OCI-LY7 (cell line): Measurements from ENCODE around the gene NDEL1.

ENCODE experiments used
- EZH2phosphoT487 ChIP-seq: fragments of 200-600 bp; sonication (generic); IDR thresholded peaks from 2 replicates; pipeline ENCODE4 v1.6.1; 2018; ENCODE audit warnings: low read depth, borderline replicate concordance, mild to moderate bottlenecking, mixed run types, antibody characterized with exemption, low read length, moderate library complexity, mixed read lengths
- TF ChIP-seq, protein P1 (sequence below): fragments of 200-600 bp; sonication (generic); conservative IDR thresholded peaks from 2 replicates; pipeline ENCODE4 v1.5.1; 2014; ENCODE audit warnings: mild to moderate bottlenecking, antibody characterized with exemption, low read length, moderate library complexity, mixed read lengths

DNA sequence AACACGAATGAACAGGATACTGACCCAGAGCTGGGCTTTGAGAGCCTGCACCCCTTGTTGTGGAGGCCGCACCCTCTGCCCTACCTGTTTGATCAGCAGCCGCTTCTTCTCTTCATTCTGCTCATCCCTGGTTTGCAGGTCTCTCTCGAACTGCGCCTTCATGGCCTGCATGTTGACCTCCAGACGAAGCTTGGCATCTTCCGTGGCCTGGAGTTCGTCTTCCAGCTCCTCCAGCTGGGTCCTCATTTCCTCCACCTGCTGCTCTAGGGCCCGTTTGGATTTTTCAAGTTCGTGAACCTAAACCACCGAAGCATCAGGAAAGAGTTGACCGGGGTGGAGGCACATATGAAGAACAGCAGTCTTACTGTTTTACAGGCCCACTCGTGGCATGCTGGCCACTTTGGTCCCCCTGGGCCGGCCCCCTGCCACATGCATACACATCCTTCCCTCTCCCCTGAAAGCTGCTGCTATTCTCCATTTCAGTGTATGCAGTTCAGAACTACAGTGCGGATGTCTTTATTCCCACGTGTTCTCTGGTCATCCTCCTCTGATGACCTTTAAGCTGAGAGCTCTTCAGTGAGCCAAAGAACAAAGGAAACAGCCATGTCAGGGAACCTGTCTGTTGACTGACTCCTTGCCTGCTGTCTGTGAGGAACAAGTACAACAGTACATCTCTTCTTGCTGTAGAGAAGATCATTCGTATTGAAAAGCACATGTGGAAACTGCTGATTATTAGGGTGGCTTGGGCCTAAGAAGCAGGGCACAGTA, 54.8 kb downstream of the NDEL1 start:
- TF ChIP-seq, protein P1, sequence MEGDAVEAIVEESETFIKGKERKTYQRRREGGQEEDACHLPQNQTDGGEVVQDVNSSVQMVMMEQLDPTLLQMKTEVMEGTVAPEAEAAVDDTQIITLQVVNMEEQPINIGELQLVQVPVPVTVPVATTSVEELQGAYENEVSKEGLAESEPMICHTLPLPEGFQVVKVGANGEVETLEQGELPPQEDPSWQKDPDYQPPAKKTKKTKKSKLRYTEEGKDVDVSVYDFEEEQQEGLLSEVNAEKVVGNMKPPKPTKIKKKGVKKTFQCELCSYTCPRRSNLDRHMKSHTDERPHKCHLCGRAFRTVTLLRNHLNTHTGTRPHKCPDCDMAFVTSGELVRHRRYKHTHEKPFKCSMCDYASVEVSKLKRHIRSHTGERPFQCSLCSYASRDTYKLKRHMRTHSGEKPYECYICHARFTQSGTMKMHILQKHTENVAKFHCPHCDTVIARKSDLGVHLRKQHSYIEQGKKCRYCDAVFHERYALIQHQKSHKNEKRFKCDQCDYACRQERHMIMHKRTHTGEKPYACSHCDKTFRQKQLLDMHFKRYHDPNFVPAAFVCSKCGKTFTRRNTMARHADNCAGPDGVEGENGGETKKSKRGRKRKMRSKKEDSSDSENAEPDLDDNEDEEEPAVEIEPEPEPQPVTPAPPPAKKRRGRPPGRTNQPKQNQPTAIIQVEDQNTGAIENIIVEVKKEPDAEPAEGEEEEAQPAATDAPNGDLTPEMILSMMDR = no peak
- TF ChIP-seq EZH2phosphoT487 = no peak
